A673 (cell line): Measurements from ENCODE around the gene DHRS7. TPM values are rescaled to one million over a fixed set of nuclear protein-coding genes. Genes with fewer than 3 reads are reported as not detected.

Source experiments
- BruUV-seq: library from RNA; stranded (reverse); fragments of 400-500 nt; replicated peaks from 2 replicates; lab custom pipeline; 2021; lab: Mats Ljungman, UMichigan
- CTCF ChIA-PET: fragments of 300-600 bp; sonication (Branson Sonifier 250); formaldehyde crosslinking; loops from one replicate; lab custom pipeline; 2022; ENCODE audit warnings: antibody characterized with exemption; lab: Charles Lee
- POLR2A ChIA-PET: fragments of 300-600 bp; sonication (Branson Sonifier 250); formaldehyde crosslinking; loops from one replicate; lab custom pipeline; 2022; ENCODE audit warnings: antibody characterized with exemption; ENCODE audit not compliant: low non-redundant PET; lab: Charles Lee
- DNase-seq: peaks from one replicate; pipeline ENCODE4 v3.0.0-alpha.2; 2015; ENCODE audit warnings: low spot score
- H3K27ac ChIP-seq: fragments of 200-600 bp; sonication (generic); 2 replicates; pipeline ENCODE4 v1.5.1; 2016; ENCODE audit warnings: mixed run types, low read depth, mild to moderate bottlenecking, mixed read lengths, antibody characterized with exemption, low read length; ENCODE audit not compliant: poor library complexity, severe bottlenecking
- H3K27me3 ChIP-seq: fragments of 200-600 bp; sonication (generic); replicated peaks from 2 replicates; pipeline ENCODE4 v1.6.1; 2017; ENCODE audit warnings: mixed run types, low read depth, mild to moderate bottlenecking, mixed read lengths, antibody characterized with exemption, low read length; ENCODE audit not compliant: insufficient read depth, poor library complexity
- H3K36me3 ChIP-seq: fragments of 200-600 bp; sonication (generic); 2 replicates; pipeline ENCODE4 v1.6.1; 2016; ENCODE audit warnings: mixed run types, mild to moderate bottlenecking, mixed read lengths, antibody characterized with exemption, low read length; ENCODE audit not compliant: insufficient read depth, poor library complexity, severe bottlenecking
- H3K4me1 ChIP-seq: fragments of 200-600 bp; sonication (generic); 2 replicates; pipeline ENCODE4 v1.6.1; 2017; ENCODE audit warnings: mixed run types, mild to moderate bottlenecking, mixed read lengths, antibody characterized with exemption, low read length; ENCODE audit not compliant: insufficient read depth, poor library complexity, severe bottlenecking
- H3K4me3 ChIP-seq: fragments of 200-600 bp; sonication (generic); 2 replicates; pipeline ENCODE4 v1.5.1; 2016; ENCODE audit warnings: low read depth, mixed run types, mild to moderate bottlenecking, mixed read lengths, low read length; ENCODE audit not compliant: poor library complexity, severe bottlenecking
- H3K9me3 ChIP-seq: fragments of 200-600 bp; sonication (generic); 2 replicates; pipeline ENCODE4 v1.6.1; 2016; ENCODE audit warnings: mixed run types, low read depth, mild to moderate bottlenecking, mixed read lengths, antibody characterized with exemption, low read length; ENCODE audit not compliant: poor library complexity, severe bottlenecking
- EZH2 ChIP-seq: fragments of 200-600 bp; sonication (generic); IDR thresholded peaks from 2 replicates; pipeline ENCODE4 v1.6.1; 2017; ENCODE audit warnings: borderline replicate concordance, low read depth, mild to moderate bottlenecking, mixed read lengths, antibody characterized with exemption, low read length; ENCODE audit not compliant: poor library complexity, severe bottlenecking
- intact Hi-C: fragments of 100-400 bp; cut with micrococcal nuclease; formaldehyde crosslinking; loops from one replicate; pipeline ENCODE4 v1.10.0; 2022; ENCODE audit not compliant: unreplicated experiment
- total RNA-seq: library from RNA; stranded (reverse); gene quantifications from 2 replicates; pipeline ENCODE4 v1.2.3, GENCODE V29; 2021
- TF ChIP-seq, protein P1 (sequence below): fragments of 300-800, 200-600 bp; sonication (generic); conservative IDR thresholded peaks from 2 replicates; pipeline ENCODE4 v1.5.1; 2017; ENCODE audit warnings: low read depth, mild to moderate bottlenecking, antibody characterized with exemption, low read length, moderate library complexity, mixed read lengths

DHRS7 gene
- total RNA-seq, 1 experiment from 2014 or later, result 17.9 TPM

- BruUV-seq, result no TSS peak
- no peaks in the 10 kb centered on the region for H3K9me3 ChIP-seq
- intact Hi-C loops, result no loop called here
- CTCF ChIA-PET, result no interaction called here
- no peak for DNase-seq
- POLR2A ChIA-PET, result no interaction called here
- H3K27ac ChIP-seq, result no peak overlapping the region
- H3K36me3 ChIP-seq, result no peaks in the 10 kb centered on the region
- H3K4me3 ChIP-seq, result no peak overlapping the region
- H3K4me1 ChIP-seq, result no peaks in the 10 kb centered on the region
- TF ChIP-seq, protein P1, sequence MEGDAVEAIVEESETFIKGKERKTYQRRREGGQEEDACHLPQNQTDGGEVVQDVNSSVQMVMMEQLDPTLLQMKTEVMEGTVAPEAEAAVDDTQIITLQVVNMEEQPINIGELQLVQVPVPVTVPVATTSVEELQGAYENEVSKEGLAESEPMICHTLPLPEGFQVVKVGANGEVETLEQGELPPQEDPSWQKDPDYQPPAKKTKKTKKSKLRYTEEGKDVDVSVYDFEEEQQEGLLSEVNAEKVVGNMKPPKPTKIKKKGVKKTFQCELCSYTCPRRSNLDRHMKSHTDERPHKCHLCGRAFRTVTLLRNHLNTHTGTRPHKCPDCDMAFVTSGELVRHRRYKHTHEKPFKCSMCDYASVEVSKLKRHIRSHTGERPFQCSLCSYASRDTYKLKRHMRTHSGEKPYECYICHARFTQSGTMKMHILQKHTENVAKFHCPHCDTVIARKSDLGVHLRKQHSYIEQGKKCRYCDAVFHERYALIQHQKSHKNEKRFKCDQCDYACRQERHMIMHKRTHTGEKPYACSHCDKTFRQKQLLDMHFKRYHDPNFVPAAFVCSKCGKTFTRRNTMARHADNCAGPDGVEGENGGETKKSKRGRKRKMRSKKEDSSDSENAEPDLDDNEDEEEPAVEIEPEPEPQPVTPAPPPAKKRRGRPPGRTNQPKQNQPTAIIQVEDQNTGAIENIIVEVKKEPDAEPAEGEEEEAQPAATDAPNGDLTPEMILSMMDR, result no peak
- TF ChIP-seq EZH2, result no peak
- H3K27me3 ChIP-seq, result no peaks in the 10 kb centered on the region
These were observed 39.1 kb upstream of the DHRS7 start for GRCh38 chr14:60204104-60204842.

DNA sequence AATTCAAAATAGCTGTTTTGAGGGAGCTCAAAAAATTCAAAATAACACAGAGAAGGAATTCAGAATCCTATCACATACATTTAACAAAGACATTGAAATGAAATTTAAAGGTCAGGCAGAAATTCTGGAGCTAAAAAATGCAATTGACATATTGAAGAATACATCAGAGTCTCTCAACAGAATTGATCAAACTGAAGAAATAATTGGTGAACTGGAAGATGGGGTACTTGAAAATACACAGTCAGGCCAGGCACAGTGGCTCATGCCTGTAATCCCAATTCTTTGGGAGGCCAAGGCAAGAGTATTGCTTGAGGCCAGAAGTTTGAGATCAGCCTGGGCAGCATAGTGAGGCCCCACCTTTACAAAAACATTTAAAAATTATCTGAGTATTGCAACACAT is 34.1 kb upstream of the DHRS7 start:
- H3K36me3 ChIP-seq, result no peaks in the 10 kb centered on the region
- no peak overlapping the region for H3K4me3 ChIP-seq
- no peaks in the 10 kb centered on the region for H3K4me1 ChIP-seq
- H3K27me3 ChIP-seq, result no peaks in the 10 kb centered on the region
- CTCF ChIA-PET, result no interaction called here
- no peaks in the 10 kb centered on the region for H3K9me3 ChIP-seq
- DNase-seq, result no peak
- H3K27ac ChIP-seq, result no peak overlapping the region
- intact Hi-C loops, result no loop called here
- no TSS peak for BruUV-seq
- POLR2A ChIA-PET, result interaction anchor here (0.7 kb wide), 1 partner anchor 130 kb away, joined by 6 read pairs; no protein-coding TSS in a partner anchor
- TF ChIP-seq, protein P1, result no peak
- no peak for TF ChIP-seq EZH2

GRCh38 chr14:60197629-60198303 is 32.6 kb upstream of the DHRS7 start:
- no peak for DNase-seq
- ChIA-PET POLR2A (no interaction called here), CTCF (no interaction called here)
- Histone ChIP-seq H3K27me3 (no peaks in the 10 kb centered on the region), H3K4me3 (no peak overlapping the region), H3K27ac (no peak overlapping the region), H3K9me3 (no peaks in the 10 kb centered on the region), H3K4me1 (no peaks in the 10 kb centered on the region), H3K36me3 (no peaks in the 10 kb centered on the region)
- TF ChIP-seq, protein P1, result no peak
- no peak for TF ChIP-seq EZH2
- intact Hi-C loops, result no loop called here
- BruUV-seq, result no TSS peak
